DND-41 (cell line): Measurements from ENCODE around the gene SWAP70.

Experiments used
- CTCF ChIP-seq: IDR thresholded peaks from 2 replicates; pipeline ENCODE4 v1.5.1; 2012; ENCODE audit warnings: borderline replicate concordance, low read length, moderate library complexity, mild to moderate bottlenecking; ENCODE audit not compliant: poor library complexity, severe bottlenecking; ENCODE audit errors: extremely low read depth
- EZH2 ChIP-seq: IDR thresholded peaks from 3 replicates; pipeline ENCODE4 v1.6.1; 2012; ENCODE audit warnings: borderline replicate concordance, low read depth, mild to moderate bottlenecking, moderate library complexity, low read length, inconsistent platforms; ENCODE audit not compliant: severe bottlenecking

GRCh38 chr11:9646324-9646723 is 17.6 kb upstream of the SWAP70 start:
- TF ChIP-seq CTCF (no peak), EZH2 (no peak)
